Measurements from ENCODE around the gene SMIM44. TPM values are rescaled to one million over a fixed set of nuclear protein-coding genes. Genes with fewer than 3 reads are reported as not detected.

SMIM44 gene
- total and polyA plus RNA-seq, 9 of the 15 experiments (the other 6 are each of a cell fraction or from before 2014, with no cell fraction given) = not detected

- TF ChIP-seq, protein P1, sequence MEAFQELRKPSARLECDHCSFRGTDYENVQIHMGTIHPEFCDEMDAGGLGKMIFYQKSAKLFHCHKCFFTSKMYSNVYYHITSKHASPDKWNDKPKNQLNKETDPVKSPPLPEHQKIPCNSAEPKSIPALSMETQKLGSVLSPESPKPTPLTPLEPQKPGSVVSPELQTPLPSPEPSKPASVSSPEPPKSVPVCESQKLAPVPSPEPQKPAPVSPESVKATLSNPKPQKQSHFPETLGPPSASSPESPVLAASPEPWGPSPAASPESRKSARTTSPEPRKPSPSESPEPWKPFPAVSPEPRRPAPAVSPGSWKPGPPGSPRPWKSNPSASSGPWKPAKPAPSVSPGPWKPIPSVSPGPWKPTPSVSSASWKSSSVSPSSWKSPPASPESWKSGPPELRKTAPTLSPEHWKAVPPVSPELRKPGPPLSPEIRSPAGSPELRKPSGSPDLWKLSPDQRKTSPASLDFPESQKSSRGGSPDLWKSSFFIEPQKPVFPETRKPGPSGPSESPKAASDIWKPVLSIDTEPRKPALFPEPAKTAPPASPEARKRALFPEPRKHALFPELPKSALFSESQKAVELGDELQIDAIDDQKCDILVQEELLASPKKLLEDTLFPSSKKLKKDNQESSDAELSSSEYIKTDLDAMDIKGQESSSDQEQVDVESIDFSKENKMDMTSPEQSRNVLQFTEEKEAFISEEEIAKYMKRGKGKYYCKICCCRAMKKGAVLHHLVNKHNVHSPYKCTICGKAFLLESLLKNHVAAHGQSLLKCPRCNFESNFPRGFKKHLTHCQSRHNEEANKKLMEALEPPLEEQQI (IDR thresholded peaks at IDR 0.05) = no peak
- TF ChIP-seq MTA3 (IDR thresholded peaks at IDR 0.05; ENCODE audit: borderline replicate concordance) (no peak), ZFP91 (CRISPR knock-in tag; IDR thresholded peaks at IDR 0.05) (no peak), JUND (IDR thresholded peaks at IDR 0.05; ENCODE audit: borderline replicate concordance, low read depth, low read length) (peak; percentile 13; the same call in 1 of the 2 replicates), JUND (tag; IDR thresholded peaks at IDR 0.05; ENCODE audit: borderline replicate concordance, low read depth, low read length) (no peak), ARID2 (IDR thresholded peaks at IDR 0.05) (no peak), TFE3 (CRISPR knock-in tag; IDR thresholded peaks at IDR 0.05) (no peak), GATAD2A (IDR thresholded peaks at IDR 0.05) (no peak; the same call in 1 of the 2 replicates), MLX (CRISPR knock-in tag; conservative IDR thresholded peaks at IDR 0.05) (no peak), ZNF695 (CRISPR knock-in tag; IDR thresholded peaks at IDR 0.05) (no peak), HNRNPUL1 (IDR thresholded peaks at IDR 0.05; ENCODE audit: low read length) (no peak), KDM1A (IDR thresholded peaks at IDR 0.05) (no peak; a peak in 1 of 4 replicates), SRSF9 (IDR thresholded peaks at IDR 0.05; ENCODE audit: borderline replicate concordance, low read depth, low read length) (no peak), KLF16 (IDR thresholded peaks at IDR 0.05) (no peak), TFAM (CRISPR knock-in tag; conservative IDR thresholded peaks at IDR 0.05) (no peak), ZBTB1 (CRISPR knock-in tag; IDR thresholded peaks at IDR 0.05; ENCODE audit: borderline replicate concordance, low read depth) (no peak), ILK (tag; IDR thresholded peaks at IDR 0.05; ENCODE audit: borderline replicate concordance, low read depth) (no peak)
- TF ChIP-seq, protein P2, sequence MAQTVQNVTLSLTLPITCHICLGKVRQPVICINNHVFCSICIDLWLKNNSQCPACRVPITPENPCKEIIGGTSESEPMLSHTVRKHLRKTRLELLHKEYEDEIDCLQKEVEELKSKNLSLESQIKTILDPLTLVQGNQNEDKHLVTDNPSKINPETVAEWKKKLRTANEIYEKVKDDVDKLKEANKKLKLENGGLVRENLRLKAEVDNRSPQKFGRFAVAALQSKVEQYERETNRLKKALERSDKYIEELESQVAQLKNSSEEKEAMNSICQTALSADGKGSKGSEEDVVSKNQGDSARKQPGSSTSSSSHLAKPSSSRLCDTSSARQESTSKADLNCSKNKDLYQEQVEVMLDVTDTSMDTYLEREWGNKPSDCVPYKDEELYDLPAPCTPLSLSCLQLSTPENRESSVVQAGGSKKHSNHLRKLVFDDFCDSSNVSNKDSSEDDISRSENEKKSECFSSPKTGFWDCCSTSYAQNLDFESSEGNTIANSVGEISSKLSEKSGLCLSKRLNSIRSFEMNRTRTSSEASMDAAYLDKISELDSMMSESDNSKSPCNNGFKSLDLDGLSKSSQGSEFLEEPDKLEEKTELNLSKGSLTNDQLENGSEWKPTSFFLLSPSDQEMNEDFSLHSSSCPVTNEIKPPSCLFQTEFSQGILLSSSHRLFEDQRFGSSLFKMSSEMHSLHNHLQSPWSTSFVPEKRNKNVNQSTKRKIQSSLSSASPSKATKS (CRISPR knock-in tag; IDR thresholded peaks at IDR 0.05) = no peak
These were observed 37.8 kb upstream of the SMIM44 start (continued) for GRCh38 chr19:3521104-3521445.

Measured in K562 (cell line).